ENCODE results near the gene ATP2A1. TPM values are rescaled to one million over a fixed set of nuclear protein-coding genes. Genes with fewer than 3 reads are reported as not detected.

ATP2A1 gene
- polyA plus RNA-seq, 1 donor (not counting 4 experiments of a cell fraction or from before 2014, with no cell fraction given), result 0.12 TPM

- Histone ChIP-seq H3K27me3 (ENCODE audit: control insufficient read depth, extremely low read depth, insufficient read depth, low read length) (no peaks in the 10 kb centered on the region), H3K4me2 (ENCODE audit: control insufficient read depth, extremely low read depth, insufficient read depth, low read depth, low read length) (peak overlapping the region; percentile 95), H3K36me3 (ENCODE audit: control insufficient read depth in 2 of 2, extremely low read depth in 1 of 2, insufficient read depth in 2 of 2, low read length in 2 of 2) (peaks cover 19 to 20% of the 10 kb centered on the region in 2 experiments), H4K20me1 (ENCODE audit: control insufficient read depth, extremely low read depth, insufficient read depth, low read length) (no peaks in the 10 kb centered on the region), H2AFZ (ENCODE audit: control insufficient read depth, low read length) (peak overlapping the region; percentile 37), H3K4me1 (ENCODE audit: control insufficient read depth, extremely low read depth, insufficient read depth, low read length) (peaks cover 10% of the 10 kb centered on the region), H3K9me1 (ENCODE audit: control insufficient read depth, extremely low read depth, insufficient read depth, low read length) (no peaks in the 10 kb centered on the region), H3K9me3 (ENCODE audit: control insufficient read depth, low read depth, low read length) (no peaks in the 10 kb centered on the region), H3K9ac (ENCODE audit: control insufficient read depth, extremely low read depth, insufficient read depth, low read length) (peak overlapping the region; percentile 86), H3K27ac (ENCODE audit: control insufficient read depth, insufficient read depth, low read length) (peak overlapping the region; percentile 70), H3K79me2 (ENCODE audit: control insufficient read depth, insufficient read depth, low read length) (peaks cover 26% of the 10 kb centered on the region), H3K4me3 (ENCODE audit: control insufficient read depth in 2 of 3, extremely low read depth in 1 of 3, insufficient read depth in 2 of 3, low read depth in 1 of 3, low read length in 3 of 3) (peak overlapping the region; percentile 86 to 91 (median 91))
- dilution Hi-C loops (cut with MboI; ENCODE audit: extremely low pct_ligation_motif_present, low sequenced_read_pairs), result no loop called here
- TF ChIP-seq EZH2 (IDR thresholded peaks at IDR 0.05; ENCODE audit: low read length), result no peak
- TF ChIP-seq CTCF (optimal IDR thresholded peaks at IDR 0.05 in 1 of 3, IDR thresholded peaks at IDR 0.05 in 1 of 3, conservative IDR thresholded peaks at IDR 0.05 in 1 of 3; ENCODE audit: extremely low read depth in 1 of 3, insufficient read depth in 2 of 3, low read length in 3 of 3), result no peak
- no peak for FAIRE-seq
- no peak for DNase-seq (ENCODE audit: low read depth, low spot score)
Observed at GRCh38 chr16:28951410-28951943, 73.2 kb downstream of the ATP2A1 start.

Small RNA genes within 50 kb of the gene (small RNA-seq; reads per million reads assigned to genes)
- gene RF00416 (ENCODE audit: insufficient read length in 3 of 3, low read depth in 3 of 3, low replicate concordance in 1 of 3), result 0 reads per million in 3 experiments

Other genes starting within 250 kb of the ATP2A1 start
- gene NPIPB8, start 240.4 kb upstream of the ATP2A1 start, polyA plus RNA-seq, result 0.41 to 0.49 TPM in 2 of 3 replicates, not detected in the other
- gene EIF3C, start 167.0 kb upstream of the ATP2A1 start, polyA plus RNA-seq, result 285 to 510 TPM (median 314 TPM) in 3 replicates
- 0.20 to 0.46 TPM (median 0.38 TPM) in 3 replicates for gene NPIPB9, start 126.7 kb upstream of the ATP2A1 start, polyA plus RNA-seq
- 10.5 to 28.1 TPM (median 11.8 TPM) in 3 replicates for gene ATXN2L, start 55.5 kb upstream of the ATP2A1 start, polyA plus RNA-seq
- 104 to 145 TPM (median 134 TPM) in 3 replicates for gene TUFM, start 32.1 kb upstream of the ATP2A1 start, polyA plus RNA-seq
- 10.5 to 17.9 TPM (median 15.7 TPM) in 3 replicates for gene SH2B1, start 14.6 kb upstream of the ATP2A1 start, polyA plus RNA-seq
- gene RABEP2, start 46.8 kb downstream of the ATP2A1 start, polyA plus RNA-seq, result 8.7 to 11.8 TPM (median 9.0 TPM) in 3 replicates
- 0.04 TPM in 1 of 3 replicates, not detected in the others for gene CD19, start 53.5 kb downstream of the ATP2A1 start, polyA plus RNA-seq
- gene NFATC2IP, start 72.4 kb downstream of the ATP2A1 start, polyA plus RNA-seq, result 51.4 to 57.0 TPM (median 56.5 TPM) in 3 replicates
- gene SPNS1, start 96.3 kb downstream of the ATP2A1 start, polyA plus RNA-seq, result 16.3 to 34.7 TPM (median 23.7 TPM) in 3 replicates
- 1.2 to 3.0 TPM (median 1.2 TPM) in 3 replicates for gene LAT, start 106.6 kb downstream of the ATP2A1 start, polyA plus RNA-seq